GM12892 (cell line): ENCODE data around the gene UBL7.

ENCODE experiments used
- POLR2A ChIP-seq: IDR thresholded peaks from 2 replicates; pipeline ENCODE4 v1.6.1; 2011; ENCODE audit warnings: low read depth, low read length, control low read depth
- TAF1 ChIP-seq: IDR thresholded peaks from 2 replicates; pipeline ENCODE4 v1.6.1; 2011; ENCODE audit warnings: low read depth, mild to moderate bottlenecking, control low read depth, low read length, borderline replicate concordance

DNA sequence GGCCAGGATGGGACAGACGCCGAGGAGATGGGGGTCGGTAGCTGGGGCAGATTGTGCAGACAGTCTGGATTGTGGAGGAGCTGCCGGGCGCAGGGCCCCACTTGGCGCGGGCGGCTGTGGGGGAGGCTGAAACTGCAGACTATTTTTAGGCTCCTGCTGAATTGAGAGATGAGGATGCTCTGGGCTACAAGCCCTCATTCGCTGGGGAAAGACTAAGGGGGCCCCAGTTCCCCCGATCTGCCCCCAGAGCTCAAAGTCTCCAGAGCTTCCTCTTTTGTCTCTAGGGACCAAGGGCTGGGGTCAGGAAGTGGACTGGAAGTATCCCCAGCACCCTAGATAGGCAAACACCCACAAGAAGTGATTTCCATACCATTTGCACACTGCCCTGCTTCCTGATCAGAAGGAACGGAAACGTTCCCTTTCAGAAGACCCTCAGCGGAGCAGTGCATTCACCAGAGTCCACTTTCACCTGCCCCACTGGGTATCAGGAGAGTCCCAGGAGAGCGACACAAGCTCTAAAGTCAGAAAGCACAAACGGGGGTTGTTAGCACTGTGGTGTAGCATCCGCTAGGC lies 56.9 kb downstream of the UBL7 start:
- TF ChIP-seq POLR2A (no peak; the same call in 1 of the 2 replicates), TAF1 (no peak; the same call in 1 of the 2 replicates)
